Epithelial cell of proximal tubule (primary cell): Measurements from ENCODE around the gene PLIN3. TPM values are rescaled to one million over a fixed set of nuclear protein-coding genes. Genes with fewer than 3 reads are reported as not detected.
"Not testable (repeated sequence)": the region's sequence is repeated elsewhere in the genome, so short reads cannot be mapped to it uniquely, and the experiment has no call there.

Experiments
- DNase-seq: peaks from one replicate; pipeline ENCODE4 v3.0.0-alpha.2; 2011; ENCODE audit warnings: low read depth
- H3K4me3 ChIP-seq: 2 replicates; pipeline ENCODE4 v1.5.1; 2011; ENCODE audit warnings: low read depth, mild to moderate bottlenecking, low read length
- total RNA-seq: library from RNA; depleted of rRNA; stranded (reverse); fragments of >200 nt; gene quantifications from 2 replicates; pipeline ENCODE4 v1.2.3, GENCODE V29; 2015
- TF ChIP-seq, protein P1 (sequence below): conservative IDR thresholded peaks from 2 replicates; pipeline ENCODE4 v1.5.1; 2012; ENCODE audit warnings: low read depth, mild to moderate bottlenecking, low read length

The PLIN3 gene
- total RNA-seq, 1 donor from 2014 or later, result 151 TPM

- no peak for DNase-seq
- H3K4me3 ChIP-seq, result no peak overlapping the region
Measured at GRCh38 chr19:4814625-4815425, 52.6 kb downstream of the PLIN3 start.

GRCh38 chr19:4811328-4812131, 55.9 kb downstream of the PLIN3 start:
- TF ChIP-seq, protein P1, sequence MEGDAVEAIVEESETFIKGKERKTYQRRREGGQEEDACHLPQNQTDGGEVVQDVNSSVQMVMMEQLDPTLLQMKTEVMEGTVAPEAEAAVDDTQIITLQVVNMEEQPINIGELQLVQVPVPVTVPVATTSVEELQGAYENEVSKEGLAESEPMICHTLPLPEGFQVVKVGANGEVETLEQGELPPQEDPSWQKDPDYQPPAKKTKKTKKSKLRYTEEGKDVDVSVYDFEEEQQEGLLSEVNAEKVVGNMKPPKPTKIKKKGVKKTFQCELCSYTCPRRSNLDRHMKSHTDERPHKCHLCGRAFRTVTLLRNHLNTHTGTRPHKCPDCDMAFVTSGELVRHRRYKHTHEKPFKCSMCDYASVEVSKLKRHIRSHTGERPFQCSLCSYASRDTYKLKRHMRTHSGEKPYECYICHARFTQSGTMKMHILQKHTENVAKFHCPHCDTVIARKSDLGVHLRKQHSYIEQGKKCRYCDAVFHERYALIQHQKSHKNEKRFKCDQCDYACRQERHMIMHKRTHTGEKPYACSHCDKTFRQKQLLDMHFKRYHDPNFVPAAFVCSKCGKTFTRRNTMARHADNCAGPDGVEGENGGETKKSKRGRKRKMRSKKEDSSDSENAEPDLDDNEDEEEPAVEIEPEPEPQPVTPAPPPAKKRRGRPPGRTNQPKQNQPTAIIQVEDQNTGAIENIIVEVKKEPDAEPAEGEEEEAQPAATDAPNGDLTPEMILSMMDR, result peak; percentile 86
- no peak overlapping the region for H3K4me3 ChIP-seq
- no peak for DNase-seq

More at GRCh38 chr19:4814625-4815425, 52.6 kb downstream of the PLIN3 start:
- TF ChIP-seq, protein P1, result no peak

- TF ChIP-seq, protein P1, result no peak
- no peak for DNase-seq
- no peak overlapping the region for H3K4me3 ChIP-seq
Measured at GRCh38 chr19:4807188-4807587, 60.3 kb downstream of the PLIN3 start.

DNA sequence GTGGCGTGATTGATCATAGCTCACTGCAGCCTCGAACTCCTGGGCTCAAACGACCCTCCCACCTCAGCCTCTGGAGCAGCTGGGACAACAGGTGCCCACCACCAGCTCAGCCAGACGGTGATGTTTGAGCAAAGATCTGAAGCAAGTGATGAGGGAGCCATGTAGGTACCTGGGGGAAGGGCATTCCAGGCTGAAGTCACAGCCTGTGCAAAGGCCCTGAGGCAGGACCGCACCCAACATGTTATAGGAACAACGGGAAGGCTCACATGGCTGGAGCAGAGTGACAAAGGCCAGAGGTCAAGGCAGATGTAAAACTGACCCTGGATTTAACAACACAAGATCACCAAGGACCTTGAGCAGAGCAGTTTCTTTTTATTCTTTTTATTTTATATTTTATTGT, 61.1 kb downstream of the PLIN3 start:
- H3K4me3 ChIP-seq, result no peak overlapping the region
- TF ChIP-seq, protein P1, result no peak
- no peak for DNase-seq

GRCh38 chr19:4805140-4805539, 62.3 kb downstream of the PLIN3 start:
- not testable (repeated sequence) for DNase-seq, H3K4me3 ChIP-seq

- TF ChIP-seq, protein P1, result peak; percentile 74
- DNase-seq, result no peak
- H3K4me3 ChIP-seq, result no peak overlapping the region
Measured at GRCh38 chr19:4803736-4804695, 63.5 kb downstream of the PLIN3 start.
